Neural progenitor cell (in vitro differentiated cells): Measurements from ENCODE around the gene CST9.

Experiments used
- EZH2 ChIP-seq: fragments of 200-600 bp; sonication (generic); IDR thresholded peaks from 2 replicates; pipeline ENCODE4 v1.6.1; 2017; ENCODE audit warnings: antibody characterized with exemption, mild to moderate bottlenecking, moderate library complexity
- EZH2phosphoT487 ChIP-seq: fragments of 200-600 bp; sonication (generic); IDR thresholded peaks from 2 replicates; pipeline ENCODE4 v1.6.1; 2017; ENCODE audit warnings: antibody characterized with exemption
- TF ChIP-seq, protein P1 (sequence below): fragments of 200-600 bp; sonication (generic); IDR thresholded peaks from 2 replicates; pipeline ENCODE4 v1.5.1; 2017; ENCODE audit warnings: antibody characterized with exemption, mild to moderate bottlenecking

DNA sequence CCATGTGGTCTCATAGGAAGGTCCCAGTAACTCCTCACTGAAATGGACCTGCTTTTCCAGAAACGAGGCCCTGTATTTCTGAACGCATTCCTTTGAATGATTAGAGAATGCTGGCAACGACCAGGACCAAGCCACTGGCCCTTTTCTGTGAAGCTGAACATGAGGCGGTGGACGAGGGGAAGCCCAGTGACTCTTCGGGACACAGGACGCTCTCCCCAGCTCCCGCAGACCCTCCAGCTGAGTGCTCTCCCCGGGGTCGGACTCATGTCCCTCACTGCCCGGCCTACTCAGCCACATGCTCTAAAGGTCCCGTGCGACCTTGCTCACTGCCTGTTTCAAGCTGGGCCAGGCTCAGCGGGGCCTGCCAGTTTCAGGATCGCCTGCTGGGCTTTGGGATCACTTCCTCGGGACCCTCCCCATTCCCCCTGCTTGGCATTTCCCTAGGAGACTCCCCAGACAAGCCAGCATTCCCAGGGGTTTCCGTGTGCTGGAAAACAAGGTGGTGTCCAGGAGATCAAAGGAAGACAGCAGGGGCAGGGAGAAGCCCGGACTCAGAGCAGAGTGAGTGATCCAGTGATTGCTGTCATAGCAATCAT lies 2.6 kb upstream of the CST9 start:
- TF ChIP-seq, protein P1, sequence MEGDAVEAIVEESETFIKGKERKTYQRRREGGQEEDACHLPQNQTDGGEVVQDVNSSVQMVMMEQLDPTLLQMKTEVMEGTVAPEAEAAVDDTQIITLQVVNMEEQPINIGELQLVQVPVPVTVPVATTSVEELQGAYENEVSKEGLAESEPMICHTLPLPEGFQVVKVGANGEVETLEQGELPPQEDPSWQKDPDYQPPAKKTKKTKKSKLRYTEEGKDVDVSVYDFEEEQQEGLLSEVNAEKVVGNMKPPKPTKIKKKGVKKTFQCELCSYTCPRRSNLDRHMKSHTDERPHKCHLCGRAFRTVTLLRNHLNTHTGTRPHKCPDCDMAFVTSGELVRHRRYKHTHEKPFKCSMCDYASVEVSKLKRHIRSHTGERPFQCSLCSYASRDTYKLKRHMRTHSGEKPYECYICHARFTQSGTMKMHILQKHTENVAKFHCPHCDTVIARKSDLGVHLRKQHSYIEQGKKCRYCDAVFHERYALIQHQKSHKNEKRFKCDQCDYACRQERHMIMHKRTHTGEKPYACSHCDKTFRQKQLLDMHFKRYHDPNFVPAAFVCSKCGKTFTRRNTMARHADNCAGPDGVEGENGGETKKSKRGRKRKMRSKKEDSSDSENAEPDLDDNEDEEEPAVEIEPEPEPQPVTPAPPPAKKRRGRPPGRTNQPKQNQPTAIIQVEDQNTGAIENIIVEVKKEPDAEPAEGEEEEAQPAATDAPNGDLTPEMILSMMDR = no peak
- TF ChIP-seq EZH2 (no peak), EZH2phosphoT487 (no peak)
